PC-3 (cell line): ENCODE data around the gene TNNC1.

Experiments used
- CTCF ChIP-seq: fragments of 300-600 bp; sonication (generic); conservative IDR thresholded peaks from 2 replicates; pipeline ENCODE4 v1.5.1; 2017; ENCODE audit warnings: antibody characterized with exemption, low read depth, mild to moderate bottlenecking, low read length
- EZH2 ChIP-seq: fragments of 300-600 bp; sonication (generic); IDR thresholded peaks from one replicate; pipeline ENCODE4 v1.6.1; 2017; ENCODE audit warnings: antibody characterized with exemption, mild to moderate bottlenecking, low read length; ENCODE audit not compliant: unreplicated experiment
- EZH2phosphoT487 ChIP-seq: fragments of 300-600 bp; sonication (generic); IDR thresholded peaks from 2 replicates; pipeline ENCODE4 v1.6.1; 2018; ENCODE audit warnings: mild to moderate bottlenecking, antibody characterized with exemption, low read length, borderline replicate concordance

GRCh38 chr3:52469001-52469400 is 15.2 kb upstream of the TNNC1 start:
- TF ChIP-seq CTCF (no peak), EZH2phosphoT487 (no peak), EZH2 (no peak)
